Epithelial cell of proximal tubule (primary cell): ENCODE measurements around the gene CUBN. TPM values are rescaled to one million over a fixed set of nuclear protein-coding genes. Genes with fewer than 3 reads are reported as not detected.

Experiments used
- DNase-seq: peaks from one replicate; pipeline ENCODE4 v3.0.0-alpha.2; 2011; ENCODE audit warnings: low read depth
- H3K4me3 ChIP-seq: 2 replicates; pipeline ENCODE4 v1.5.1; 2011; ENCODE audit warnings: low read depth, mild to moderate bottlenecking, low read length
- total RNA-seq: library from RNA; depleted of rRNA; stranded (reverse); fragments of >200 nt; gene quantifications from 2 replicates; pipeline ENCODE4 v1.2.3, GENCODE V29; 2015
- TF ChIP-seq, protein P1 (sequence below): conservative IDR thresholded peaks from 2 replicates; pipeline ENCODE4 v1.5.1; 2012; ENCODE audit warnings: low read depth, mild to moderate bottlenecking, low read length

Gene CUBN
- total RNA-seq, 1 donor from 2014 or later, result 0.17 TPM

GRCh38 chr10:16814012-16814411, 315.6 kb downstream of the CUBN start:
- H3K4me3 ChIP-seq, result no peak overlapping the region
- TF ChIP-seq, protein P1, sequence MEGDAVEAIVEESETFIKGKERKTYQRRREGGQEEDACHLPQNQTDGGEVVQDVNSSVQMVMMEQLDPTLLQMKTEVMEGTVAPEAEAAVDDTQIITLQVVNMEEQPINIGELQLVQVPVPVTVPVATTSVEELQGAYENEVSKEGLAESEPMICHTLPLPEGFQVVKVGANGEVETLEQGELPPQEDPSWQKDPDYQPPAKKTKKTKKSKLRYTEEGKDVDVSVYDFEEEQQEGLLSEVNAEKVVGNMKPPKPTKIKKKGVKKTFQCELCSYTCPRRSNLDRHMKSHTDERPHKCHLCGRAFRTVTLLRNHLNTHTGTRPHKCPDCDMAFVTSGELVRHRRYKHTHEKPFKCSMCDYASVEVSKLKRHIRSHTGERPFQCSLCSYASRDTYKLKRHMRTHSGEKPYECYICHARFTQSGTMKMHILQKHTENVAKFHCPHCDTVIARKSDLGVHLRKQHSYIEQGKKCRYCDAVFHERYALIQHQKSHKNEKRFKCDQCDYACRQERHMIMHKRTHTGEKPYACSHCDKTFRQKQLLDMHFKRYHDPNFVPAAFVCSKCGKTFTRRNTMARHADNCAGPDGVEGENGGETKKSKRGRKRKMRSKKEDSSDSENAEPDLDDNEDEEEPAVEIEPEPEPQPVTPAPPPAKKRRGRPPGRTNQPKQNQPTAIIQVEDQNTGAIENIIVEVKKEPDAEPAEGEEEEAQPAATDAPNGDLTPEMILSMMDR, result no peak
- DNase-seq, result no peak

GRCh38 chr10:16812676-16813075, 316.9 kb downstream of the CUBN start:
- H3K4me3 ChIP-seq, result no peak overlapping the region
- TF ChIP-seq, protein P1, result no peak
- no peak for DNase-seq

DNA sequence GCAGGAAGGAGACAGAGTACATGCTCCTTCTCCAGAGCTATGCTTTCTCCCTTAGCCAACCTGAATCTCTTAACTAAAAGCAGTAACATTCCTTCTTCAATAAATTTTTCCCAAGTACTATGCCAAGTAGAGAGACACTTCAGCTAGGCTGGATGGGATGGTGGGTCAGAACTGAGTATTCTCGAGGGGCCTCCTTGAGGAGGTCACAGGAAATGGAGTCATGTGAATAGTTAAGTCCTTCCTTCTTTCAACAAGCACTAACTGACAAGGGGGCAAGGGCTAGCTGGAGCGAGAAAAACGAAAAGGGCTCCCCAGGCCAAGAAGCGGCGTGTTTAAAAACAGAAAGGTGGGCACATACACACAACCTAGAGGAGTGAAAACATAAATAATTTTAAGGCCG, 317.8 kb downstream of the CUBN start:
- DNase-seq, result no peak
- no peak overlapping the region for H3K4me3 ChIP-seq
- TF ChIP-seq, protein P1, result no peak

DNA sequence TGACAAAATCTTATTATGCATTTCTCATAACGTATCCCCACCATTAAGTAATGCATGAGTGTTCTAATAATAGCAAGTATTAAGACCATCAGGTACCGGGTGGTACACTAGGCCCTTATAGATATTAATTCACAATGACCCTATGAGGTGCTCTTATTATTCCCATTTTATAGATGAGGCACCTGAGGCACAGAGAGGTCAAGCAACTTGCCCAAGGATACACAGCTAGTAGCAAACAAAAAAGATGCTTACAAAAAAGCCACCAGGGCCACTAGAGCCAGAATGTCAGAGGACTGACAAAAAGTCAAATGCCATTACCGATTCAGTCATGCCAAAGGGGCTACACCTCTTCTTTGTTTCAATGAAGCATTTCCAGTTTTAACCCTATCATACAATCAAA, 318.3 kb downstream of the CUBN start:
- no peak overlapping the region for H3K4me3 ChIP-seq
- DNase-seq, result no peak
- TF ChIP-seq, protein P1, result no peak

DNA sequence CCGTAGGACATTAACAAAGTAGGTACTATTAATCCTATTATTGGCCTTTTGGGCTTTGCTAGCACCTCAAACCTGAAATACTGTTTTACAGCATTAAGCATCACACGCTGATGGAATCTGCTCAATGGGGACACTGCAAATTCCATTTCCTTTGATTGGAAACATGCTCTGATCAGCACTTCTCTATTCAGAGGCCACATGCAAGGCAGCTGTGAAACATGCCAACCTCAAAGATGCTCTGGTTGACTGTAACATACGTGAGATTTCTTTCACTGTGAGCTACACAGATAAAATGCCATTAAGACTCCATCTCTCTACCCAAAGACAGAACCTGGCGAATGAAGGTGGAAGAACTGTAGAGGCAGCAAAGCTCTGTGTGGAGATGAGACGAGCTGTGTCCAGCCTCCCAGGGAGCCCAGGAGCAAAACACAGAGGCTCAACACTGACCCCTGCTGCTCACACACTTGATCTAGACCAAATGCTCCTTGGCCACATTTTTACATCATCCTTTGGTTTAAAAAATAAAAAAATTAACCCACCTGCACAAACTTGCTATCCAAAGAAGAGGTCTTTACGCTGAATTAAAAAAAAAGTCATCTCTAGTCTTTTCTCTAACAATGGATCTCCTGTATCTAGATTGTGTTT, 320.4 kb downstream of the CUBN start:
- no peak overlapping the region for H3K4me3 ChIP-seq
- TF ChIP-seq, protein P1, result peak; percentile 78
- no peak for DNase-seq

GRCh38 chr10:16804123-16804522, 325.5 kb downstream of the CUBN start:
- no peak overlapping the region for H3K4me3 ChIP-seq
- TF ChIP-seq, protein P1, result no peak
- DNase-seq, result no peak

- no peak for DNase-seq
- no peak overlapping the region for H3K4me3 ChIP-seq
- TF ChIP-seq, protein P1, result no peak
These were observed 326.1 kb downstream of the CUBN start for GRCh38 chr10:16803464-16803863.
